Suprapubic skin (tissue), 4 donors: ENCODE results near the gene TMCC1. TPM values are rescaled to one million over a fixed set of nuclear protein-coding genes. Genes with fewer than 3 reads are reported as not detected.

ENCODE experiments used
- DNase-seq, 2 donors: peaks; one replicate each; pipeline ENCODE4 v3.0.0-alpha.2; 2019; ENCODE audit warnings: low spot score in 2 of 2
- H3K27ac ChIP-seq: fragments of 200-600 bp; sonication (generic); one replicate; pipeline ENCODE4 v1.5.1; 2019
- H3K27me3 ChIP-seq: fragments of 200-600 bp; sonication (generic); one replicate; pipeline ENCODE4 v1.5.1; 2019
- H3K36me3 ChIP-seq: fragments of 200-600 bp; sonication (generic); one replicate; pipeline ENCODE4 v1.5.1; 2019
- H3K4me1 ChIP-seq: fragments of 200-600 bp; sonication (generic); one replicate; pipeline ENCODE4 v1.5.1; 2019
- H3K4me3 ChIP-seq: fragments of 200-600 bp; sonication (generic); one replicate; pipeline ENCODE4 v1.5.1; 2019; ENCODE audit warnings: mild to moderate bottlenecking
- H3K9me3 ChIP-seq: fragments of 200-600 bp; sonication (generic); one replicate; pipeline ENCODE4 v1.5.1; 2019
- CTCF ChIP-seq, 2 donors: fragments of 200-600 bp in 1 of 2; fragments of 450-650 bp in 1 of 2; sonication (generic) in 1 of 2; IDR thresholded peaks; one replicate each; pipeline ENCODE4 v1.5.1; 2016 to 2019; ENCODE audit warnings: antibody characterized with exemption in 2 of 2, mild to moderate bottlenecking in 1 of 2, moderate library complexity in 1 of 2
- EP300 ChIP-seq: sonication (generic); formaldehyde crosslinking; IDR thresholded peaks from one replicate; pipeline ENCODE4 v1.6.1; 2017; ENCODE audit warnings: antibody characterized with exemption
- POLR2A ChIP-seq, 2 donors: fragments of 450-650 bp; IDR thresholded peaks; one replicate each; pipeline ENCODE4 v1.6.1; 2017; ENCODE audit warnings: antibody characterized with exemption in 2 of 2, mild to moderate bottlenecking in 2 of 2, moderate library complexity in 2 of 2
- POLR2AphosphoS5 ChIP-seq, 3 donors: sonication (generic); formaldehyde crosslinking; IDR thresholded peaks; one replicate each; pipeline ENCODE4 v1.6.1; 2017; ENCODE audit warnings: antibody characterized with exemption in 3 of 3
- WGBS: methylation state at CpG from one replicate; pipeline ENCODE4 v1.1.5; 2018; 5-methylcytosine and 5-hydroxymethylcytosine counted together
- total RNA-seq, 4 donors: library from RNA; depleted of rRNA; stranded (reverse); fragments of >200 nt; gene quantifications; one replicate each; pipeline ENCODE4 v1.1.0, GENCODE V29; 2016

The TMCC1 gene
- total RNA-seq, 4 donors from 2014 or later, result 14.6 to 26.4 (median 22.4) TPM

- 80% methylated on average over 2 of the region's 2 CpGs for WGBS
- no peak overlapping the region for H3K27ac ChIP-seq
- DNase-seq, result no peak
- no peak for TF ChIP-seq EP300
- no peak for TF ChIP-seq POLR2AphosphoS5 (IDR thresholded peaks at IDR 0.05)
- no peak for TF ChIP-seq CTCF (IDR thresholded peaks at IDR 0.05)
- TF ChIP-seq POLR2A (IDR thresholded peaks at IDR 0.05), result no peak
- H3K4me3 ChIP-seq, result no peak overlapping the region
- no peaks in the 10 kb centered on the region for H3K36me3 ChIP-seq
- peaks cover 5% of the 10 kb centered on the region for H3K4me1 ChIP-seq
- no peaks in the 10 kb centered on the region for H3K9me3 ChIP-seq
- H3K27me3 ChIP-seq, result no peaks in the 10 kb centered on the region
Observed at GRCh38 chr3:129845956-129846355, 47.6 kb downstream of the TMCC1 start.

GRCh38 chr3:129840707-129841360, 52.7 kb downstream of the TMCC1 start:
- Histone ChIP-seq H3K9me3 (no peaks in the 10 kb centered on the region), H3K27me3 (no peaks in the 10 kb centered on the region), H3K36me3 (no peaks in the 10 kb centered on the region), H3K4me1 (peaks cover 3% of the 10 kb centered on the region), H3K27ac (no peak overlapping the region), H3K4me3 (no peak overlapping the region)
- no peak for DNase-seq
- 97% methylated on average over 5 of the region's 5 CpGs for WGBS
- no peak for TF ChIP-seq POLR2AphosphoS5 (IDR thresholded peaks at IDR 0.05)
- no peak for TF ChIP-seq CTCF (IDR thresholded peaks at IDR 0.05)
- no peak for TF ChIP-seq POLR2A (IDR thresholded peaks at IDR 0.05)

GRCh38 chr3:129838086-129838485, 55.4 kb downstream of the TMCC1 start:
- TF ChIP-seq POLR2AphosphoS5 (IDR thresholded peaks at IDR 0.05), result no peak
- no peak for TF ChIP-seq POLR2A (IDR thresholded peaks at IDR 0.05)
- TF ChIP-seq CTCF (IDR thresholded peaks at IDR 0.05), result no peak
- TF ChIP-seq EP300, result no peak
- Histone ChIP-seq H3K27ac (no peak overlapping the region), H3K36me3 (no peaks in the 10 kb centered on the region), H3K9me3 (no peaks in the 10 kb centered on the region), H3K4me3 (no peak overlapping the region), H3K27me3 (no peaks in the 10 kb centered on the region), H3K4me1 (peaks cover 3% of the 10 kb centered on the region)
- 88% methylated on average over 6 of the region's 6 CpGs for WGBS
- no peak for DNase-seq

GRCh38 chr3:129837065-129837642, 56.4 kb downstream of the TMCC1 start:
- no peak for DNase-seq
- H3K27me3 ChIP-seq, result no peaks in the 10 kb centered on the region
- H3K27ac ChIP-seq, result no peak overlapping the region
- no peaks in the 10 kb centered on the region for H3K36me3 ChIP-seq
- TF ChIP-seq POLR2AphosphoS5 (IDR thresholded peaks at IDR 0.05), result no peak
- no peak for TF ChIP-seq EP300
- no peak for TF ChIP-seq POLR2A (IDR thresholded peaks at IDR 0.05)
- no peak for TF ChIP-seq CTCF (IDR thresholded peaks at IDR 0.05)
- no peaks in the 10 kb centered on the region for H3K9me3 ChIP-seq
- H3K4me1 ChIP-seq, result peaks cover 7% of the 10 kb centered on the region
- 63% methylated on average over 2 of the region's 2 CpGs for WGBS
- H3K4me3 ChIP-seq, result no peak overlapping the region

GRCh38 chr3:129836381-129837064, 57.0 kb downstream of the TMCC1 start:
- Histone ChIP-seq H3K4me1 (peaks cover 12% of the 10 kb centered on the region), H3K27me3 (no peaks in the 10 kb centered on the region), H3K36me3 (no peaks in the 10 kb centered on the region), H3K4me3 (no peak overlapping the region), H3K27ac (no peak overlapping the region), H3K9me3 (no peaks in the 10 kb centered on the region)
- TF ChIP-seq POLR2AphosphoS5 (IDR thresholded peaks at IDR 0.05), result no peak
- TF ChIP-seq EP300, result no peak
- no peak for TF ChIP-seq CTCF (IDR thresholded peaks at IDR 0.05)
- no peak for TF ChIP-seq POLR2A (IDR thresholded peaks at IDR 0.05)
- no peak for DNase-seq
- WGBS, result 32% methylated on average over 2 of the region's 2 CpGs
